OCI-LY1 (cell line): ENCODE measurements around the gene TAC4.

Experiments used
- H2AFZ ChIP-seq: fragments of 200-600 bp; sonication (generic), shearing (Covaris generic); 2 replicates; pipeline ENCODE4 v1.6.0; 2014; ENCODE audit warnings: antibody characterized with exemption, mild to moderate bottlenecking, low read length
- H3F3A ChIP-seq: fragments of 200-600 bp; sonication (generic), shearing (Covaris generic); 2 replicates; pipeline ENCODE4 v1.6.0; 2014; ENCODE audit warnings: mild to moderate bottlenecking, antibody characterized with exemption, low read length, moderate library complexity; ENCODE audit not compliant: insufficient read depth
- H3K27ac ChIP-seq: fragments of 200-600 bp; sonication (generic); 2 replicates; pipeline ENCODE4 v1.5.1; 2014; ENCODE audit warnings: low read length, mixed run types, mild to moderate bottlenecking, low read depth; ENCODE audit not compliant: poor library complexity, severe bottlenecking
- H3K27me3 ChIP-seq: fragments of 200-600 bp; sonication (generic); 2 replicates; pipeline ENCODE4 v1.6.0; 2014; ENCODE audit warnings: antibody characterized with exemption, mild to moderate bottlenecking, low read length, moderate library complexity; ENCODE audit not compliant: insufficient read depth
- H3K36me3 ChIP-seq: fragments of 200-600 bp; sonication (generic); 2 replicates; pipeline ENCODE4 v1.6.1; 2014; ENCODE audit warnings: mild to moderate bottlenecking, antibody characterized with exemption, low read length, moderate library complexity, mixed read lengths; ENCODE audit not compliant: insufficient read depth
- H3K4me1 ChIP-seq: fragments of 200-600 bp; sonication (generic); 2 replicates; pipeline ENCODE4 v1.5.1; 2014; ENCODE audit warnings: mild to moderate bottlenecking, low read length, moderate library complexity; ENCODE audit not compliant: insufficient read depth, severe bottlenecking
- H3K4me2 ChIP-seq: fragments of 200-600 bp; sonication (generic), shearing (Covaris generic); 2 replicates; pipeline ENCODE4 v1.6.1; 2014; ENCODE audit warnings: low read length
- H3K4me3 ChIP-seq: fragments of 200-600 bp; sonication (generic); 2 replicates; pipeline ENCODE4 v1.5.1; 2014; ENCODE audit warnings: low read length, low read depth, mild to moderate bottlenecking, mixed read lengths; ENCODE audit not compliant: poor library complexity, severe bottlenecking
- H3K79me2 ChIP-seq: fragments of 200-600 bp; shearing (Covaris generic); 2 replicates; pipeline ENCODE4 v1.6.1; 2016; ENCODE audit warnings: mixed run types, low read length, mixed read lengths; ENCODE audit not compliant: insufficient read depth
- H3K9ac ChIP-seq: fragments of 200-600 bp; sonication (generic), shearing (Covaris generic); 2 replicates; pipeline ENCODE4 v1.6.1; 2014; ENCODE audit warnings: mild to moderate bottlenecking, low read length, mixed read lengths
- H3K9me2 ChIP-seq: fragments of 200-600 bp; sonication (generic), shearing (Covaris generic); 2 replicates; pipeline ENCODE4 v1.6.1; 2014; ENCODE audit warnings: low read depth, mild to moderate bottlenecking, low read length, mixed read lengths
- H3K9me3 ChIP-seq: fragments of 200-600 bp; shearing (Covaris generic); 2 replicates; pipeline ENCODE4 v1.6.1; 2014; ENCODE audit warnings: low read length, mixed read lengths
- H4K20me1 ChIP-seq: fragments of 200-600 bp; sonication (generic), shearing (Covaris generic); 2 replicates; pipeline ENCODE4 v1.6.0; 2016; ENCODE audit warnings: mild to moderate bottlenecking, low read length; ENCODE audit not compliant: insufficient read depth
- CTCF ChIP-seq: fragments of 200-600 bp; sonication (generic), shearing (Covaris generic); IDR thresholded peaks from 2 replicates; pipeline ENCODE4 v1.5.1; 2017; ENCODE audit warnings: mild to moderate bottlenecking, antibody characterized with exemption, low read length, moderate library complexity, mixed read lengths
- EZH2 ChIP-seq: fragments of 200-600 bp; sonication (generic), shearing (Covaris generic); IDR thresholded peaks from 2 replicates; pipeline ENCODE4 v1.8.0; 2017; ENCODE audit warnings: borderline replicate concordance, mixed run types, mild to moderate bottlenecking, antibody characterized with exemption, low read length, moderate library complexity, mixed read lengths

TAC4 gene

GRCh38 chr17:49895812-49896211 lies 47.9 kb upstream of the TAC4 start:
- TF ChIP-seq EZH2 (no peak), CTCF (no peak)
- H3K36me3 ChIP-seq = no peaks in the 10 kb centered on the region
- no peaks in the 10 kb centered on the region for H4K20me1 ChIP-seq
- H3K9me2 ChIP-seq = no peaks in the 10 kb centered on the region
- no peak overlapping the region for H3K27ac ChIP-seq
- H3F3A ChIP-seq = no peaks in the 10 kb centered on the region
- H3K4me3 ChIP-seq = no peak overlapping the region
- H3K79me2 ChIP-seq = no peaks in the 10 kb centered on the region
- H2AFZ ChIP-seq = no peak overlapping the region
- H3K4me2 ChIP-seq = no peak overlapping the region
- H3K9ac ChIP-seq = no peak overlapping the region
- H3K4me1 ChIP-seq = no peaks in the 10 kb centered on the region
- H3K9me3 ChIP-seq = no peaks in the 10 kb centered on the region
- H3K27me3 ChIP-seq = peaks cover 12% of the 10 kb centered on the region; the same call in 1 of the 2 replicates

- no peak for TF ChIP-seq EZH2
- no peak for TF ChIP-seq CTCF
- Histone ChIP-seq H3K4me3 (no peak overlapping the region), H3K36me3 (no peaks in the 10 kb centered on the region), H3K4me1 (no peaks in the 10 kb centered on the region), H3F3A (no peaks in the 10 kb centered on the region), H3K79me2 (no peaks in the 10 kb centered on the region), H3K4me2 (no peak overlapping the region), H3K9me3 (no peaks in the 10 kb centered on the region), H3K9me2 (no peaks in the 10 kb centered on the region), H3K9ac (no peak overlapping the region), H4K20me1 (no peaks in the 10 kb centered on the region), H3K27me3 (peaks cover 15% of the 10 kb centered on the region; the same call in 1 of the 2 replicates), H2AFZ (no peak overlapping the region), H3K27ac (no peak overlapping the region)
Observed at GRCh38 chr17:49894761-49895160, 46.9 kb upstream of the TAC4 start.

GRCh38 chr17:49891694-49892389 lies 44.0 kb upstream of the TAC4 start:
- TF ChIP-seq EZH2 (no peak), CTCF (no peak)
- no peaks in the 10 kb centered on the region for H3K9me3 ChIP-seq
- no peak overlapping the region for H3K27ac ChIP-seq
- no peaks in the 10 kb centered on the region for H3K36me3 ChIP-seq
- H2AFZ ChIP-seq = no peak overlapping the region
- no peaks in the 10 kb centered on the region for H3K79me2 ChIP-seq
- no peaks in the 10 kb centered on the region for H3K9me2 ChIP-seq
- no peaks in the 10 kb centered on the region for H3F3A ChIP-seq
- H3K9ac ChIP-seq = no peak overlapping the region
- no peaks in the 10 kb centered on the region for H3K4me1 ChIP-seq
- H3K27me3 ChIP-seq = peaks cover 15% of the 10 kb centered on the region; the same call in 1 of the 2 replicates
- no peaks in the 10 kb centered on the region for H4K20me1 ChIP-seq
- no peak overlapping the region for H3K4me2 ChIP-seq
- H3K4me3 ChIP-seq = no peak overlapping the region
